IPS DF 4.7 (cell line): ENCODE results near the gene NRK.
"Not testable (repeated sequence)": the region's sequence is repeated elsewhere in the genome, so short reads cannot be mapped to it uniquely, and the experiment has no call there.

Source experiments
- DNase-seq: peaks from one replicate; pipeline ENCODE4 v3.0.0-alpha.2; 2013; ENCODE audit warnings: low spot score; ENCODE audit errors: extremely low read depth

The NRK gene

DNA sequence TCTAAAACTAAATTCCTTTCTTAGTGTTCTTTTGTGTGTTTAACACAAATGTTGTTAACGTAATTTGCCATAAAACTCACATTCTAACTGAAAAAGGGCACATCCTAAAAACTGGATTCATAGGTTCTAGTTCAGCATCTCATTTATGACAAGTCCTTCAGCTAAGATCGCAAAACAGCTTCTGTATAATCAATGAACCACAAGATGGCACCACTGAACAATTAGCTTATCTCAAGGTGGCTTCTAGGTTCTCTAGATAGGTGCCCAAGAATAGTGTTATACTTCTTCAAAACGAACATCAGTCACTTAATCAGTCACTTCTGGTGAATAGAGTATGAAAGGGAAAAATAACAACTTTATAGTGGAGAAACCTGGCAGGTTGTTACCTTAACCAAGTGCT is 54.3 kb downstream of the NRK start:
- DNase-seq: peak; percentile 11

DNA sequence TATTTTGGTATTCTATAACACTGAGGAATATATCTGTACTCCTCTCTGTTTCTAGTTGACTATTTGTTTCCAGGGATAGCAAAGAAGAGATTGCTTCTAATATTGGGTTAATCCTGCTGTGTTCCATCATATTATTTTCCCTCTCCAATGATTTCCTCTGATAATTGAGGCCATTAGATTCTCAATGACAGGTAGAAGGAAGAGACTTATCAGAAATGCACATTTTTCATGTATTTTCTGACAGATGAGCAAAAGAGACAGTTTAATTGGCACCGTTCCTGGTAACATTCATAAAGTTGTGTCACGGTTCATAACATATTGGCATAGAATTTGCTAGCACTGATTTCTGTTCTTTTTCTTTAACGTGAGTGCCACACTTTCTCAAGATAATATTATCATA is 58.2 kb downstream of the NRK start:
- DNase-seq: no peak

DNA sequence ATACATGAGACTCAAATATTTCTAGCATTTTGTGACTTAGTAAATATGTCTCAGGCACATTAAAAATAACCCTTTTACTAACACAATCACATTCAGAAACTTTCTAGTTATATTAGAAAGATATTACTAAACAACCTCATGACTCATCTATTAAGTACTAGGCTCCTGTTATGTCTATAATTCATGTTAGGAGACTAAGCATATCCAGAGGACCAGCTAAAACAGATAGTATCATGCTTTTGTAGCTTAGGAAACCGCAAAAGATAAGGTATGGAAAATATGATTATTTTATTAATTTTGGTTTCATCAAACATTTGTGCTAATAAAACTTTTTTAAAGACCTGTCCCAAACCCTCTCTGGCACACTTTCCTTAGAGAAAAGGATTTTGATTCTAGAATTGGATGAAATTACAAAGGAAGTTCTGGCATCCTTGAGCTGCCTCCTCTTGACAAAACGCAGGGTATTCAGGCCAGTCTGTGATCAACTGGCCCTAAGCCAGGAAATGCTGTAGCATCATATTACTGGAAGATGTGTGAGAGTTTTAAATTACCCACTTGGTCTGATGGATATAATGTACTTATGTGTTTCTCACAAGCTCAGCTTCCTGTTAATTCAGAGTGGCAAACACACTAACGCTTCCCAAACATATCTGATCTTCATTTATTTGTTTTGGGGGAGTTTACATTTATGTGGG is 60.4 kb downstream of the NRK start:
- no peak for DNase-seq

- DNase-seq: no peak
Measured at GRCh38 chrX:105894721-105895120, 72.4 kb downstream of the NRK start.

DNA sequence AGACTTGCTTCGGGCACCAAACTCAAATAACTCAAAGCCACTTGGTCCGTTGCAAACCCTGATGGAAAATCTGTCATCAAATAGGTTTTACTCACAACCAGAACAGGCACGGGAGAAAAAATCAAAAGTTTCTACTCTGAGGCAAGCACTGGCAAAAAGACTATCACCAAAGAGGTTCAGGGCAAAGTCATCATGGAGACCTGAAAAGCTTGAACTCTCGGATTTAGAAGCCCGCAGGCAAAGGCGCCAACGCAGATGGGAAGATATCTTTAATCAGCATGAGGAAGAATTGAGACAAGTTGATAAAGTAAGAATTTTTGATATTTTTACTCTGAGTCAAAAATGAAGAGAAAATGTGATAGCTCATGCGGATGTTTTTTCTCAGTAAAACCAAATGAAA is 87.2 kb downstream of the NRK start:
- no peak for DNase-seq

GRCh38 chrX:105910563-105911105 is 88.3 kb downstream of the NRK start:
- no peak for DNase-seq

- no peak for DNase-seq
Measured at GRCh38 chrX:105945266-105945665, 122.9 kb downstream of the NRK start.

- DNase-seq: no peak
Measured at GRCh38 chrX:105969487-105969886, 147.1 kb downstream of the NRK start.

DNA sequence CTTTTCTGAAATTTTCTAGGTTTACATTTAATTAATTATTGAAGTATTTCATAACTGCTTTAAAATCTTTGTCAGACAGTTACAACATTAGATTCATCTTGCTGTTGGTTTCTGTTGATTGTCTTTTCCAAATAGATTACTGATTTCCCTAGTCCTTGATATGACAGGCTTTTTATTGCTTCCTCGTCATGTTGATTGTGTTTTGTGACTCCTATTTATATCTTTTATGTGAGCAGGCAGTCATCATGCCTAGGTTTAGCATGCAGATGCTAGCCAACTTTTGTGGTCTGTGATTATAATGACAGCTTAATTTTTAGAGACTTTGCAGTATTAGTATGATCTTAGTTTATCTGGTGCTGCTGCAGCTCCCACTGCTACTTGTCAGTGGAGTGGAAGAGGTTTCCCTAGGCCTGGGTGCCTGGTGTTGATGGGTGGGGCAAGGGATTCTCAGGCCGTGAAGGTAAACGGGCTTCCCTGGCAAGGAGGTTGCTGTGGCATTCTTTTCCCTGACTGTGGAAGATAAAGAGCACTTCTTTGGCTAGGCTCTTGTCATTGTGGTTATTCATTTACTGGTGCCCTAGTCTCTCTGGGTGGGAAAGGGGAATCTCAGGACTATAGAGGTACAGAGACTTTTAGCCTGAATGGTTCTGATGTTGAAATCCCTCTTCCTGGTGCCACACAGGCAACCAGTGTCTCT is 150.5 kb downstream of the NRK start:
- no peak for DNase-seq

DNA sequence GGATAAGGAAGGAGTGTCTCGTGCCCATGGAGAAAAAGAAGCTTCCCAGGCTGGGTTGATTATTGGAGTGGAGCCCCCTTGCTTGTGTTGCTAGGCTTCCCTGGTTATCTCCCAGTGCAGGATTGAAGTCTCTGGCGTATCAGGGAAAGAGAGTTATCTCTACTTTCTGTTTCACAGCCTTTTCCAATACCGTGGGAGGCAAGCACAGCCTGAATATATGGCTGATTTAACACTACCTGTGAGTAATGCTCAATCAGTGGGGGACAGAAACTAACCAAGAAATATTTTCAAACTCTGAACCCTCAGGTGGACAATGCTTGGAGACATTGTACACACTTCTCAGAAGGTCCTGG is 151.0 kb downstream of the NRK start:
- DNase-seq: no peak

GRCh38 chrX:105975382-105975781 is 153.0 kb downstream of the NRK start:
- no peak for DNase-seq

- DNase-seq: no peak
Measured at GRCh38 chrX:105981772-105982485, 159.6 kb downstream of the NRK start.

GRCh38 chrX:105988487-105988886 is 166.1 kb downstream of the NRK start:
- DNase-seq: not testable (repeated sequence)

- no peak for DNase-seq
Measured at GRCh38 chrX:105999294-105999693, 177.0 kb downstream of the NRK start.

DNA sequence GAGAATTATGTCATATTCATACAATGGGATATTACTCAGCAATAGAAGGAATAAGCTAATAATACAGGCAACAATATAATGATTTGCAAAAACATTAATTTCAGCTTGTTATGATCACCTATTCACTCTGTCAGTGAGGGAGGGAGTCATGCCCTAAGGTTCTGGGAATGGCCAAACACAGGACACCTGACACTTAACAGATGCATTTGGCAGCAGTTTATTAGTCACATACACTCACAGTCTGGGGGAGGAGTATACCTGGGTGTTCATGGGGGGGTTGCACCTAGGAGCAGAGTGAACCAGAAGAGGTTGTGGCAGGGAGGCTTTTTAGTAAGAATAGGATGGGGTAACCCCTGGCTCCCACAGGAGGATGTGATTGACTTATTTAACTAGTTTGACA is 177.9 kb downstream of the NRK start:
- no peak for DNase-seq

DNA sequence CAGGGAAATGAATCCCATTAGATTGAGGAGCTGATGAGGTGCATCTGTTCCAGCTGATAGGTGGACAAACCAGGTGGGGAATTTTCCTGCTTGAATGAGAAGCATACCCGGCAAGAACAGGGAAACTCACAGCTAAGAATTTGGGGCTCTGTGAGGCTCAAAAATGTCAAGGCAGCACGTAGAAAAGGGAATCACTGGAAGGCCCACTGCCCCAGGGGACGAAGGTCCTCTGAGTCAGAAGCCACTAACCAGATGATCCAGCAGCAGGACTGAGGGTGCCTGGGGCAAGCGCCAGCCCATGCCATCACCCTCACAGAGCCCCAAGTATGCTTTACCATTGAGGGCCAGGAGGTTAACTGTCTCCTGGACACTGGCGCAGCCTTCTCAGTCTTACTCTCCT is 178.3 kb downstream of the NRK start:
- not testable (repeated sequence) for DNase-seq

DNA sequence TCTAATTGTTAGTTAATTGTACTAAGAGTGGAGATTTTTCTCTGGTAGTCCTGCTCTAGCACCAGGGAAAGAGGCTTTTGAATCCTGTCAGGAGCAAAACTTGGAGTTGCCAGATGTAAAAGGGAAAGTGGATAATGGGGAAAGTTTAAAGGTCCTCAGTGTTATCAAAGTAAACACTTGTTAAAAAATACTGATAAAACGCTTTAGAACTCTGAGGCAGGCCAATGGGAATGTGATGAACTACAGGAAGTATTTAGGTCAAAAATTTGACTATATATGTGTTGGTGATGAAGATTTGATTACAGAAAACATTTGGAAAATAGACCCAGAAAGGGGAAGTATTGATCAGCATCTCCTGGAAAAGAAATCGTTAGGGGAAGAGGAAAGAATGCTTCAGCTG is 183.3 kb downstream of the NRK start:
- DNase-seq: no peak

GRCh38 chrX:106007815-106008214 is 185.5 kb downstream of the NRK start:
- no peak for DNase-seq
